Pons (tissue), 1 donor: Measurements from ENCODE around the gene BTBD16.
A peak's percentile ranks its signal among the peaks of the same experiment; 100 is the strongest.

Source experiments
- DNase-seq: peaks from one replicate; pipeline ENCODE4 v3.0.0-alpha.2; 2016; ENCODE audit warnings: low spot score

The BTBD16 gene

DNA sequence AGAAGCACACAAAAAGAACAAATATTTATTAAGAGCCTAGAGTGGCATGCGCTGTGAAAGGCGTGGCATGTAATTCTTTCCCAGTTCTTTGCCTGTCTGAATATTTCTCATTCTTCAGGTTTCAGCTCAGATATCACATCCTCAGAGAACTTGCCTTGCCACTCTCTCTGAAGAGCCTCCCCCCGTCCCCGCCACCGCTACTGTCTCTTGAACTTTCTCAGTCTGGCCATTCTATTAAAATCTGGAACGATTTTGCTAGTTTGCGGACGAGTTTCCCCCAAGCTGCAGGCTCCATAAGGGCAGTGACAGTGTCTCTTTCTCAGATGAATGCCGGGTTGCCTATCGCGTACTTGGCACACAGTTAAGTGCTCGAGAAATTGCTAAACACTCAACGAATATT, 102.6 kb downstream of the BTBD16 start:
- DNase-seq: no peak

DNA sequence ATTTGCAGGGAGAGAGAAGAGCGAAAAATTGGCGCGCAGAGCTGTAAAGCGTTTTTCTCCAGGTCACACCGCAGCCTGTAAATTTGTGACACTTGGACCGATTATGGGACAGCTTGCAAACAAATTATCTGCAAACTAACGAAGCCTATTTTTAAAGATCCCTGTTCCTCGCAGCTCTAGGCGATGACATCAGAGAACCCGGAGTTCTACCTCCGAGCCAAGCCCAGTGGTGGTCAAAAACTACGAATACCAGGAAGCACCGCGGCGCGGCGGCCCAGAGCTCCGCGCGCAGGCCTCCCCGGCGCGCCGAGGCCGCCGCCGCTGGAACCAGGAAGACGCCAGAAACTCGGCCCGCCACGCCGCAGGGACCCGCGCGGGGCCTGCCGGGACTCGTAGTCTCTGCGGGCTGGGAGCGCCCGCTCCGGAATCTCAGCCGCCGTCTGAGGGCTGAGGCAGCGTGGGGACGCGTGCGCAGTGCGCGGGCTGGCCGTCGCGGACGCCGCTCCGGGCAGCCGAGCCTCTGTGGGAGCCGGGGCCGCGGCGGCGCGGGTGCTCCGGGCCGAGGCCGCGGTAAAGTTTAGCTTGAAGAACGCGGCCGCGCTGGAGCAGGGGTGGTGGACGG, 103.3 kb downstream of the BTBD16 start, which contains the start of gene PLEKHA1:
PLEKHA1 (plus strand) TSS at position 472 of the 622 bp plus-strand sequence. CDS start 18,493 bp downstream, outside the sequence.
- DNase-seq: peak; percentile 96

DNA sequence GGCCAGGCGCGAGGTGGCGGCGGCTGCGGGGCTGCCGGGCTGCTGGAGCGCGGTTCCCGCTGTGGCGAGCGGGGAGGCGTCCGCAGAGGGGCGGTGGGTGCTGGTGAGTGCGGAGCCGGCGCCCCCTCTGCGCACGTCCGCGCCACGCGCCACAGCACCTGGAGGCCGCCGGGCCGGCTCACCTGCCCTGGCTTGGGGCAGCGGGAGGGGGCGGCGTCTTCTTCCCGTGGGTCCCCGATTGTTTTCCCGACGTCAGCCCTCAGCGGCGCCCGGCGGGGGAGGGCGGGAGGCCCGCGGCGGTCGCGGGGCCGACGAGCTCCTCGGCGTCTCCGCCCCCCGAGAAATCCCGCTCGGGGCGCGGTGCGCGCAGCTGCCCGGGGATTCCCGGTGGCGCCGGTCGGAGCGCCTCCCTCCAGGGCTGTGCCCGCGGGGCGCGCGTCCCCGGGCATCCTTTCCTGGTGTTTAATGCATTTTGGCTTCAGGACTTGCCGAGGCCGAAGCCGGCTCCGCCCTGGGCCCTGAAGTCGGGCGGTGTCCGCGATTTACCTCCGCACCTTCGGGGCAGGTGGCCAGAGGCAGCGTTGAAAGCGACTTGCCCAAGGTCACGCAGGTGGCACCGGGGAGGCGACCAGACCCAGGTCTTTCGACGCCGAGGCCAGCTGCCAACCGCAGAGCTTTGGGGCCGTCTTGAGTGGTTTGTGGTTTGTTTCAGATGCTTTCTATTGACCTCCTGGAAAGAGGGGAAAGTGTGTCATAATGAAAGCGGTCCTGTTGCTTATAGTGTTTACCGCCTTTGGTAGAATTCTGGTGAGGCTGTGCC, 104.0 kb downstream of the BTBD16 start:
- DNase-seq: peak; percentile 20

DNA sequence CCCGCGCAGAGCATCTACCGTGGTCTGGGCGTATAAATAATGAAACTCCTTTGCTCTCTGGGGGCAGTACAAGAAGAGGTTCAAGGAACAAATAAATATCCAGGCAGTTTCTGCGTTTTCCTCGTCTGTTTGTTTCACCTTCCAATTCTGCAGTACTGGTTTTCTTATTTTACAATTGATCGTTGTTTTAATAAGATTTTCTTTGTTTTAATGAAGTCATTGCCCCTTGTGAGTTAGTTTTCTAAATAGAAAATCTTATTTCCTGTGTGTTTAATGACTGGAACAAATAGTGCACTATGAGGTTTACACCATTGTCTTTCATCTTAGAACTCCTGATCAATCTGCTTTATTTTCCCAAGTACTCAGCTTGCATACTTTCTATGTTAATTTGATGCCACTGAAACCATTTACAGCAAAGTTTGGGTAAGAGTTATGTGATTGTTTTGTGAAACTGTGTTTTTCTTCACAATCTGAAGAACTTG, 104.6 kb downstream of the BTBD16 start:
- peak; percentile 59 for DNase-seq

DNA sequence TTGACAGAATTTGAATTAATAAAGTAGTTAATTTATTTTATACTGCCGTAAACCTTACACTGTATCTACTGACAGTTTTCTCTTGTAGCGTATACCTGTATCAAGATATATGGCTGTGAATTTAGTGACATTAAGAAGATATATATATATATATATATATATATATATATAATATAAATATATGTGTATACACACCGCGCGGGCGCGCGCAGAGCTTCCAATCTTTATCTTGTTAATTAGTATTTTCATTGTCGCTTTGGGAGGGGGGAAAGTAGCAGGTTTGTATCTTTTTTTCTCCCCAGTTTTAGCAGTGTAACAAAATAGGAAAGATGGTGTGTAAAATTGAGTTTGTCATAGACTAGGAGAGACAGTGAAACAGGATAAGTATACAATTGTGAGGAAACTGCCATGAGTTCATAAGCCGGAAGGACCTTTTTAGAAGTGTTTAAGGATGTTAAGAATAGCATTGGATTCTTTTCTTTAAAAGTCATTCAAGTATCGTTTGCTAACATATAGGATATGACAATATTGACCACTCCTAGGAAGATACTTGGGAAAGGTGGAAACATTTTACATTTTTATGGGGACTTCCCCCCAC, 105.4 kb downstream of the BTBD16 start:
- DNase-seq: peak; percentile 43

DNA sequence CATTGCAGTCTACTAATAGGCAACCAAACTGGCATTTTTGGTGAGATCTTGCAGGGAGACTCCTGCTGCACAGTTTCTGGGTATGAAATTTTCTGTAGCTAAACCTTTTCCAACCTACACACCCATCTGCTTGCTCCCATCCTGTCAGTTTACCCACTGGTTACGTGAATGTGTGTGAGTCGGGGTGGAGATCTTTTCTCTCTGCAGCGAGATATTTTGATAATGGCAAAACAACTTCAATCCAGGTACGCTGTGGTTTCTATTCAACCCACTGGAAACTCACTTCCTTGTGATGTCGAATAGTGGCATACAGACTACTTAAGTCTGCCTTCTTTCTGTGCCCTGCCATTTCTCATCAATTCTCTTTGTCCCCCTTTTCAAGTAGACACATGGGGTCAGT, 107.9 kb downstream of the BTBD16 start:
- DNase-seq: no peak

DNA sequence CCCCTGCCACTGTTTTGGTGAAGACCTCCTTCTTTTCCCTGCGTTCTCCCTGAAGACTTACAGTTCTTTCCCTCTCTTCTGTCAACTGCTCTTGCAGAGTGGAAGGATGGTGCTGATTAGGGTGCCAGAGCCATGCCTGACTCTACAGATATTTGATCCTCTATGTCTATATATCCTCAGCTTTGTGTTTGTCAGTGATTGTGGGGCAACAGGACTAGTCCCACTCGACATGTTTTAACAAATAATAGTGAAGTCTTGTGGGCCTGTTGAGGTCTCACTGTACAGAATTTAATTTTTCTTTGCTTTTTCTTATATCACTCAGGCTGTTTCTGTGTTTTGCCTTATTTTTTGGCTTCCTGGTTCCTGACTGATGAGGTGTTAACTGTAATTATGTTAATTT, 108.4 kb downstream of the BTBD16 start:
- DNase-seq: no peak

DNA sequence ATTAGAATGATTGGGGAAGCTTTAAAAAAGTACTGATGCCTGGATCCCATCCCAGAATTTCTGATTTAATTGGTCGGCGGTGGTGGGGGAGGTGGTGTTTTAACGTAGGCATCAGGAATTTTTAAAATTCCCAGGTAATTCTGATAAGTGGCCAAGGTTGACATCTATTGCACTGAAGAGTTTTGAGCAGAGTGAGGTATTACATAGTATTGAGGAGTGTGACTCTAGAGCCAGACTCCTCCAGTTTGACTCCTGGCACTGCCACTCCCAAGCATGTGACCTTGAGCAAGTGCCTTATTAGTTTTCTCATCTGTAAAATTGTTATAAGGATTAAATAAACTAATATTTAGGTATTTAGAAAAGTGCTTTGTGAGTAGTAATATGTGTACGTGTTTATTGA, 109.6 kb downstream of the BTBD16 start:
- DNase-seq: no peak

DNA sequence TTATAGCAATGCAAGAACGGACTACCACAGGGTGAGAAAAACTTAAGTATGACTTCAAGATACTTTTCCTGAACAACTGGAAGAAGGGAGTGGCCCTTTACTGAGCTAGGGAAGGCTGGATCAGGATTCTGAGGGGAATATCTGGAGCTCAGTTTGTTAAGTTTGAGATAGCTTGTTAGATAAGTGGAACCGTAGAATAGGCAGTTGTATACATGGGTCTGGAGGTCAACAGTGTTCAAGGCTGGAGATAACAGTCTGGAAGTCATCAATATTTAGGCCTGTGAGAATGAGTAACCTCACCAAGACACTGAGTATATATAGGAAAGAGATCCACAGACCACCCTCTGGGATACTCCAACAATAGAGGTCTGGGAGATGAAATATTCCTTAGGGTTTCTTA, 110.6 kb downstream of the BTBD16 start:
- no peak for DNase-seq

DNA sequence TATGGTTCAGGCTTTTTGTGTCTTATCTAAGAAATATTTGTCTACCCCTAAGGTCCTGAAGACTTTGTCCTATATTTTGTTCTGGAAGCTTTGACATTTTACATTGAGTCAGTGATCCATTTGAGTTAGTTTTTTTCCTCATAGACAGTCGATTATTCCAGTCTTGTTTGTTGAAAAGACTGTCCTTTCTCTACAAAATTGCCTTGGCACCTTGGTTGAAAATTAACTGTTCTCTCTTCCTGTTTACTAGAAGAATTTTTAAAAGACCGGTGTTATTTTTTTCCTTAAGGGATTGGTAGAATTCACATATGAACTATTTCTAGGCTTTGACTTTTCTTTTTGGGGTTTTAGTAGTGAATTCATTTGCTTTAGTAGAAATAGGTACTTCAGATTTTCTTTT, 115.4 kb downstream of the BTBD16 start:
- no peak for DNase-seq

DNA sequence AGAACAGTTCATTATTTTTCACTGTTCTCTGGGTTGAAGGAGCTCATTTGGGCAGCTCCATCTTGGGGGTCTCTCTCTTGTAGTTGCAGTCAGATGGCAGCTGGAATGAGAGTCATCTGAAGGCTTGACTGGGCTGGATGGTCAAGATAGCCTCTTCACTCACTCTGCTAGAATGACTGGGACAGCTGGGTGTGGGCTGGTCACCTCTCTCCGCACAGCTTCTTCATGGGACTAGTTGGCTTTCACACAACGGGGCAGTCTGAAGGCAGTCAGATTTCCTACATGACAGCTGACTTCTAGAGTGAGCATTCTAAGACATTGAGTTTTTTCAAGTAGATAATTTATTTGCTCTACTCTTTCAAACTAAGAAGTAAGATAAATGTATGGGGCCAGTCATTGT, 116.5 kb downstream of the BTBD16 start:
- no peak for DNase-seq
